ENCODE measurements around the gene GATA5. TPM values are rescaled to one million over a fixed set of nuclear protein-coding genes. Genes with fewer than 3 reads are reported as not detected.
A peak's percentile ranks its signal among the peaks of the same experiment; 100 is the strongest.

Gene GATA5
- total RNA-seq, 1 donor from 2014 or later: not detected

- H3K4me2 ChIP-seq (ENCODE audit: low read length): no peak overlapping the region
- DNase-seq (ENCODE audit: low read depth): no peak
- H3K79me2 ChIP-seq (ENCODE audit: insufficient read depth, low read length): no peaks in the 10 kb centered on the region
- no peaks in the 10 kb centered on the region for H3K4me1 ChIP-seq (ENCODE audit: insufficient read depth, low read length)
- Mint-ChIP-seq H3K9me3 (ENCODE audit: unreplicated experiment) (no peaks in the 10 kb centered on the region), H3K4me1 (ENCODE audit: low read depth, unreplicated experiment) (peaks cover 8% of the 10 kb centered on the region), H3K27me3 (ENCODE audit: low read depth, unreplicated experiment) (peaks cover 57% of the 10 kb centered on the region), H3K36me3 (ENCODE audit: low read depth, unreplicated experiment) (no peaks in the 10 kb centered on the region), H3K27ac (ENCODE audit: unreplicated experiment) (peak overlapping the region; percentile 34), H3K4me3 (ENCODE audit: unreplicated experiment) (no peak overlapping the region)
- H3K9me3 ChIP-seq (ENCODE audit: insufficient read depth, low read depth, low read length): no peaks in the 10 kb centered on the region
- H3K4me3 ChIP-seq (ENCODE audit: insufficient read depth, low read depth, low read length): no peak overlapping the region
- peaks cover 63% of the 10 kb centered on the region for H3K27me3 ChIP-seq (ENCODE audit: insufficient read depth, low read length)
- no peaks in the 10 kb centered on the region for H3K36me3 ChIP-seq (ENCODE audit: insufficient read depth, low read length)
- H3K9ac ChIP-seq (ENCODE audit: low read length): no peak overlapping the region
- TF ChIP-seq CTCF (IDR thresholded peaks at IDR 0.05; ENCODE audit: insufficient read depth, low read depth, low read length) (no peak), EZH2 (IDR thresholded peaks at IDR 0.05; ENCODE audit: insufficient read depth, low read length) (no peak)
- no peak overlapping the region for H2AFZ ChIP-seq (ENCODE audit: low read depth, low read length)
- FAIRE-seq: no peak
- no peaks in the 10 kb centered on the region for H4K20me1 ChIP-seq (ENCODE audit: insufficient read depth, low read length)
- no peak overlapping the region for H3K27ac ChIP-seq (ENCODE audit: low read depth, low read length)
Measured at GRCh38 chr20:62479156-62479555, 3.4 kb upstream of the GATA5 start.

GRCh38 chr20:62477669-62478455 lies 2.1 kb upstream of the GATA5 start:
- H3K4me3 ChIP-seq (ENCODE audit: insufficient read depth, low read depth, low read length): no peak overlapping the region
- H3K9ac ChIP-seq (ENCODE audit: low read length): no peak overlapping the region
- Mint-ChIP-seq H3K27ac (ENCODE audit: unreplicated experiment) (no peak overlapping the region), H3K4me1 (ENCODE audit: low read depth, unreplicated experiment) (peaks cover 2% of the 10 kb centered on the region), H3K4me3 (ENCODE audit: unreplicated experiment) (no peak overlapping the region), H3K9me3 (ENCODE audit: unreplicated experiment) (no peaks in the 10 kb centered on the region), H3K36me3 (ENCODE audit: low read depth, unreplicated experiment) (no peaks in the 10 kb centered on the region), H3K27me3 (ENCODE audit: low read depth, unreplicated experiment) (peaks cover 54% of the 10 kb centered on the region)
- no peak overlapping the region for H3K27ac ChIP-seq (ENCODE audit: low read depth, low read length)
- H2AFZ ChIP-seq (ENCODE audit: low read depth, low read length): no peak overlapping the region
- DNase-seq (ENCODE audit: low read depth) (no peak), FAIRE-seq (no peak)
- H3K79me2 ChIP-seq (ENCODE audit: insufficient read depth, low read length): no peaks in the 10 kb centered on the region
- H4K20me1 ChIP-seq (ENCODE audit: insufficient read depth, low read length): no peaks in the 10 kb centered on the region
- no peak overlapping the region for H3K4me2 ChIP-seq (ENCODE audit: low read length)
- no peaks in the 10 kb centered on the region for H3K4me1 ChIP-seq (ENCODE audit: insufficient read depth, low read length)
- no peak for TF ChIP-seq CTCF (IDR thresholded peaks at IDR 0.05; ENCODE audit: insufficient read depth, low read depth, low read length)
- TF ChIP-seq EZH2 (IDR thresholded peaks at IDR 0.05; ENCODE audit: insufficient read depth, low read length): no peak
- H3K27me3 ChIP-seq (ENCODE audit: insufficient read depth, low read length): peaks cover 63% of the 10 kb centered on the region
- H3K9me3 ChIP-seq (ENCODE audit: insufficient read depth, low read depth, low read length): no peaks in the 10 kb centered on the region
- H3K36me3 ChIP-seq (ENCODE audit: insufficient read depth, low read length): no peaks in the 10 kb centered on the region
